HG02571 (cell line): ENCODE measurements around the gene CDH23.

Source experiments
- ATAC-seq: cut with Tn5 transposase; IDR thresholded peaks from one replicate; pipeline ENCODE4 v1.9.1; 2021; ENCODE audit warnings: mild to moderate bottlenecking, moderate library complexity; ENCODE audit not compliant: unreplicated experiment

Gene CDH23

DNA sequence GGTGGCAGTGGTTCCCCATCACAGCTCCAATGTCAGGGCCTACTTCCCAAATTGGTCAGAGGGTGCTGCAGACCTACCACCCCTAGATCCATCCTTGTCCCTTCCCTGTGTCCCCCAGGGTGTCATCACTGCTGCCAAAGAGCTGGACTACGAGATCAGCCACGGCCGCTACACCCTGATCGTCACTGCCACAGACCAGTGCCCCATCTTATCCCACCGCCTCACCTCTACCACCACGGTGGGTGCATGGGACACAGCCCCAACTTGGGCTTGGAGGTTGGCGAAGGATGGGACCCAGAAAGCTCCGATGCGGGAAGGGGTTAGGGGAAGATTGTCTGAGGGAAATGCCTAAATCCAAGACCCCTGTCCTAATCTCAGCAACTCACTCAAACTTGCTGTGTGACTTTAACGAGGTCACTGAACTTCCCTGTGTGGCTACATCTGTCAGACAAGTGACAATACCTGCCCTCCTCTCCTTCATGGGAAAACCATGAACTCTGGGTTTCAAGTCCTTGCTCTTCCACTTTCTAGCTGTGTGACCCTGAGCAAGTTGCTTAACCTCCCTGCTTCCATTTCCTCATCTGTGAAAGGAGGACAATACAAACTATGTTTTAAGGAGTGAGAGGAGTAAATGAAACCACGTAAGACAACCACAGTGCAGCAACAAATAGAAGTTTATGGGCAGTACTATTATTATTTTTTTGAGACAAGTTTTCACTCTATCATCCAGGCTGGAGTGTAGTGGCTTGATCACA is 381.5 kb downstream of the CDH23 start:
- ATAC-seq: no peak

DNA sequence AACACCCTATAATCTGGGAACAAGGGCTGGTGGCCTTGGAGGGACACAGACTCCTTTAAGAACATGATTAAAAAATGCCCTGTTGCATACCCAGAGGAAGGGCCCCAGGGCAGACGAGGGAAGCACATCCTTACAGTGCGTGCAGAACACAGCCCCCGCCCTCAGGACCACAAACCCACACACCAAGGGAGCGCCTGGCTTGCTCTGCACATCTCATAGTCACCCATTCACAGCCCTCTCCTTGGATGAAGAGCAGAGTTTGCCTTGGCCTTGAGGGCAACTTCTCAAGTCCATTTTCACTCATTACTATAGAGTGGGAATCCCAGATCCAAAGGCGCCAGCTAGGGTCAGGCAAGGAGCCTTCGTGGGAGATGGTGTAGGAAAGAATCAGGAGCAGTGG is 382.9 kb downstream of the CDH23 start:
- no peak for ATAC-seq

DNA sequence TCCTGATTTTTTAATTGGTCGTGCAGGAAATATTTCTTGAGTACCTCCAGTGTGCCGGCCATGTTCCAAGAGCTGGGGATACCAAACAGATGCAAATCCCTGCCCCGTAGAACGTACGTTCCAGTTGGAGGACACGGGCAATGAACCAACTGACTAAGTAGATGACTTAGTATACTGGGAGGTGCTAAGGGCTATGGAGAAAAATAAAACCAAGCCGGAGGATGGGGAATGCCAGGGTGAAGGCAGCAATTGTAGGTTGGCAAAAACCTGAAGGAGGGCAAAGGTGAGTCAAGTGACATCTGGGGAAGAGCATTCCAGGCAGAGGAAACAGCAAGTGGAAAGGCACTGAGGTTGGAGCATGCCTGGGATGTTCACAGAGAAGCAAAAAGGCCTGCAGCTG is 383.4 kb downstream of the CDH23 start:
- ATAC-seq: no peak

DNA sequence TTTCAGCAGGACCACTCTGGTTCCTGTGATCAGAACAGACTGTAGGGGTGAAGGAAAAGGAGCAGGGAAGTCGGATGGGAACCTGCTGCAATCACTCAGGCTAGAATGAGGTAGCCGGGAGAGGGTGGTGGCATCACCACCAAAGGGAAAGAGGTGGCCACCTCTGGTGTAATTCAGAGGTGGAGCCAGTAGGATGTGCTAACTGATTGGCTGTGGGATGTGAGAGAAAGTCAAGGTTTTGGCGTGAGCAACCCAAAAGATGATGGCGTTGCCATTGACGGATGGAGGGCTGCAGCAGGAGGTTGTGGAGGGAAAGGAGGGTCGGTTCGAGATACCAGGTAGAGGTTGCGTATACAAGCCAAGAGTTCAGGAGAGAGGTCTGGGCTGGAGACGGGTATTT is 384.0 kb downstream of the CDH23 start:
- ATAC-seq: no peak

DNA sequence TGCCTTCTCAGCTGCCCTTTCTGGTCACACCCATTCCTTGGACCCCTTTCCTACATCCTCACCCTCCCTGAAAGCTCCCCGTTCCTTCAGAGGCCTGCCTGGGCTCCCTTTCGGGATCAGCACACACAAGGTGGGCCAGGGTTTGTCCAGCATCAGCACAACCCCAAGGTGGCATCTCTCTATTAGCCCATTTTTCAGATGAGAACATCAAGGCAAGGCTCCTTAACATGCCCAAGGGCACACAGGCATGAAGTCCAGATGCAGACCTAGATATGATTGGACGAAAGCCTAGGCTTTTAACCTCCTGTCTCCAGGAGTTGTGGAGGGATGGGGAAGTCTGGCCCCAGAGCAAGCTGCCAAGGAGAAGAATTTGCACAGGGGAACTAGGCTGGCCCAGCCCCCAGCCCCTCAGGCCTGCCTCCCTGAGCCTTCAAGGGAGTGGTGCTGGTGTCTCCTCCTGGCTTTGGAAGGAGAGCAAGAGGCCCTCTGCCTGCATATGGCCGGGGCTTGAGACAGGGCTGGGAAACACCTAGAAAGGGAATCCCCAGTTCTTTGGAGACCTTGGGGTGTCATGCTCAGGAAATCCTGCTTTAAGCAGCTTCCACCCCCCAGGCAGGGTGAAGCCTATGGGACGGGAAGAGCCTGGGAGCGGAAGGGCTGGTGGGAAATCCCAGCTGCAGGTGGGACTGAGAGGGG is 385.6 kb downstream of the CDH23 start:
- no peak for ATAC-seq

DNA sequence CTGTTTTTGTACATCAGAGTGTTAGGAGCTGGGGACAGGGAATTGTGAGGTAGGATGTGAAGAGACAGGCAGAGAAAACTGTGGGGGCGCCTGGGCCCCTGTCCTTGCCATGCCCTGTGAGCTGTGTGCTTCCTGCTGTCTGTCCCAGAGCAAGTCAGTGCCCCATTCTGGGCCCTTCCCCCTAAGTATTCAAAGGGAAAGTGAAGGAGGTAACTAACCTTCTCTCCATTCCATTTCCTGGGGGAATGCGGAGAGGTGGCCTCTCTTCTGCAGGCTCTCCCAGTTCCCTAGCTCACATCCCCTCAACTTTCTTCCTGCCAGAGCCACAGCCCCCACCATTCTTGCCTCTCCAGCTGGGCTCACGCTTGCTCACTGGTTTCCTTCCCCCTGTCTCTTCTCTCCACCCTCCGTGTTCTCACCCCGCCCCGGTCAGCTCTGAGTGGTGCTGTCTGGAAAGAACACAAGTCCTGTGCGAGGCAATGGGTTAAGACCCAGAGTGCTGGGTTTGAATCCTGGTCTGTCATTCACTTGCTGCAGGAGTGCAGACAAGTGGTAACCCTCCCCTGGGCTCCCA is 386.3 kb downstream of the CDH23 start:
- no peak for ATAC-seq

DNA sequence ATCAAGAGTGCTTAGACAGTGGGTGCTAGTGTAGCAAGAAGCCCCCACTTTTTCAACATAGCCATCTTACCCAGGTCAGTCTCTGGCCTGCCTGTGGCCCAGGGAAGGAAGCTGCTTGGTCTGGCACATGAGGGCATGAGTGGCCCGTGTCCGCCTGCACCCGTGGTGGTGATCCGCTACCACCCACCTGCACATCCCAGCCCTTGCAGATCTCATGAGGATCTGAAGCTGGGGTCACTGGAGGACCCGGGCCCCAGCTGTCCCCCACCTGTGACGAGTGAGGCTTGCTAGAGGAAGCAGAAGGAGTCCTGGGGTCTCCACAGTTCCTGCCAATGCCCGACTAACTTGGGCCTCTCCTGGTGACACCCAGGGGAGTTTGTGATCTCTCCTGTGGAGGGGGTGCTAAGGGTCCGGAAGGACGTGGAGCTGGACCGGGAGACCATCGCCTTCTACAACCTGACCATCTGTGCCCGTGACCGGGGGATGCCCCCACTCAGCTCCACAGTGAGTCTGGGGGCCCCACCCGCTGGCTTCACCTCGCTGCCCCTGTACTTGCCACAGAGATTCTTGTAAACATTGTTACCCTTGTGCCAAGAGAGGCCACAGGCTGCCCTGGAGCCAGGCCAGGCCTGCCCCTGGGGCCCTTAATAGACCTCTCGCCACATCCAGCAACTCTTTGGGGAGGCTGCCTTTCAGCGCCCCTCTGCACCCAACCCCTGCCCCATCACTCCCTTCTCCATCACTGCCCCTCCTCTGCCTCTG is 387.4 kb downstream of the CDH23 start:
- no peak for ATAC-seq

DNA sequence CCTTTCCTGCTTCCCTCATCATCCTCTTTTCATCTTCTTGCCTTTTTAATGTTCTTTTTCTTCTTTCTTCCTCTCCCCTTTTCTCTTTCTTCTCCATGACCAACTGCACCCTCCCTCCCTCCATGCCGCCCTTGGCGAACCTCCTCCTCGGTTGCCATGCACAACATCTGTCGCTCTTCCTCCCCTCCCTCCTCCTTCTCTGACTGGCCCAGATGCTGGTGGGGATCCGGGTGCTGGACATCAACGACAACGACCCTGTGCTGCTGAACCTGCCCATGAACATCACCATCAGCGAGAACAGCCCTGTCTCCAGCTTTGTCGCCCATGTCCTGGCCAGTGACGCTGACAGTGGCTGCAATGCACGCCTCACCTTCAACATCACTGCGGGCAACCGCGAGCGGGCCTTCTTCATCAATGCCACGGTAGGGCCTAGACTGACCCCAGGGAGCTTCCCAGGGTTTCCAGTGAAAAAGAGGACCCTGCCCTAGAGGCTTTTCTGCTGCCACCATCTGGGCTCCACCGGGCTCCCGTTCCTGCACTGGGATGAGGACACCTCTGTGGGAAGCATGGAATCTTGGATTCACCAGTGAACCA is 388.1 kb downstream of the CDH23 start:
- ATAC-seq: no peak

DNA sequence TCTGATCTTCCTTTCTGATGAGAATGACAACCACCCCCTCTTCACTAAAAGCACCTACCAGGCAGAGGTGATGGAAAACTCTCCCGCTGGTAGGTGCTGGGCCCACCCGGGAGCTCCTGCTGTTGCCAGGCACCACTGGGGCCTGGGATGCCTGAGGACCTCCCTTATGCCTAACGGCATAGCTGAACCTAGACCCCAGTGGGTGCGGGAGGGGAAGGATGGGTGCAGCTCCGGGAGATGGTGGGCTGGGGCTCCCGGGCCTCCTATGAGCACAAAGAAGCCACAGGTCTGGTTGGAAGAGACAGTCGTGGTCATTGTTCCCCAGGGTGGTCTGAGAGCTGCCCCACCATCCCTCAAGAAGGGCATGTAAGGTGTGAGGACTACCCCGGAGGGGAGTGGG is 392.2 kb downstream of the CDH23 start:
- no peak for ATAC-seq

DNA sequence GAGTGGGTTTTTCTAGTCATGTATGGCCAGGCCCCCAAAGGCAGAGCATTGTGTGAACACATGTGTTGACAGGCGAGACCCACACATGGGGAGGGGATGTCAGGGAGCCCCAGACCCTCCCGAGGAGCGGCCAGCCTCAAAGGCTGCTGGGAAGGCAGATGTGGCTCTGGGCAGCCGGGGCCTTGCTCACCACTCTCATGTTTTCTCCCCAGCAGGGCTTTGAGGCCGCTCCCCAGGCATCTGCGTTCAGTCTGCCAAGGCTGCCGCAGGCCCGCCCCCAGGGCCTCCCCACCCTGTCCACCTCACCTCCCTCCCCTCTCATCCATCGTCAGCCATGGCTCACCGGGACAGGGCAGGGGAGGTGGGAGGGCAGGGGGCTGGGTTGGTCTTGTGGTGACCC is 393.2 kb downstream of the CDH23 start:
- no peak for ATAC-seq

DNA sequence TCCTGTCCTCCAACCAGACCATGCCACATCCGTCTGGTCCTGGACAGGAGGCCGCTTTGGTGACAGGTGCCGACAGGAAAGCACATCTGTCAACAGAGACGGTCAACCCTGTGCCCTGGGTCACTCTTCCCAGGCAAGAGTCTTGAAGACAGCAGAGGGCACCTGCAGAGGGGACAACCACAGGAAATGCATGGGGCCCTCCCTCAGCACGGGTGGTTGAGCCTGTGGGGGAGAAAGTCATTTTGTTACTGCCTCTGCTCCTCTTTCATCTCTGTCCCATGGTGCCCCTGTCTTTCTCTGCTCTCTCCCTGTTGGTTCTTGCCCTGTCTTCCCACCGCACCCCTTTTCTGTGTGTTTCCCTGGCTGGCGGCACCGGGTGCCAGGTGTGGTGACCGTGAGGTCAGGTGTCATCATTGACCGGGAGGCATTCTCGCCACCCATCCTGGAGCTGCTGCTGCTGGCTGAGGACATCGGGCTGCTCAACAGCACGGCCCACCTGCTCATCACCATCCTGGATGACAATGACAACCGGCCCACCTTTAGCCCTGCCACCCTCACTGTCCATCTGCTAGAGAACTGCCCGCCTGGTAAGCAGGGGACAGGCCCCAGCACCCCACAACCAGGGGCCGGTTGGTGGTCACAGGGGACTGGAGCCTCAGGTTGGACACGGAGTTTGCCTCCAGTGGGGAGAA is 394.2 kb downstream of the CDH23 start:
- ATAC-seq: no peak

DNA sequence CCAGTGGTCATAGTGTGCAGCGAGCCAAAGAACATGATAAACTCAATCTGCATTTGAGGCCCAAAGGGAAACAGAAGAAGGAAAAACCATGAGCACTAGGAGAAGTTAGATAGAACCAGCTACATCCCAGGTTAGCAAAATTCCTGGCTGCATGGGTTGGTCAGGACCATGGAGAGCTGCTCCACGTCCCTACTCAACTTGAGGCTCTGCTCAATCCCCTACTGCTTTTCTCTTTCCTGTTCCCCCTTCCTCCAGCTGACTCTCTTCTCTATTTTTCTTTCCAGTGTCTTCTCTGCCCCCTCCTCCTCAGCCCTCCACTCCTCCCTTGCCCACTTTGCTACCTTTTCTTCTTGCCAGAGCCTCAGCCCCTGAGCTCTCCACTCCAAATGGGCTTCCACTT is 398.5 kb downstream of the CDH23 start:
- no peak for ATAC-seq

DNA sequence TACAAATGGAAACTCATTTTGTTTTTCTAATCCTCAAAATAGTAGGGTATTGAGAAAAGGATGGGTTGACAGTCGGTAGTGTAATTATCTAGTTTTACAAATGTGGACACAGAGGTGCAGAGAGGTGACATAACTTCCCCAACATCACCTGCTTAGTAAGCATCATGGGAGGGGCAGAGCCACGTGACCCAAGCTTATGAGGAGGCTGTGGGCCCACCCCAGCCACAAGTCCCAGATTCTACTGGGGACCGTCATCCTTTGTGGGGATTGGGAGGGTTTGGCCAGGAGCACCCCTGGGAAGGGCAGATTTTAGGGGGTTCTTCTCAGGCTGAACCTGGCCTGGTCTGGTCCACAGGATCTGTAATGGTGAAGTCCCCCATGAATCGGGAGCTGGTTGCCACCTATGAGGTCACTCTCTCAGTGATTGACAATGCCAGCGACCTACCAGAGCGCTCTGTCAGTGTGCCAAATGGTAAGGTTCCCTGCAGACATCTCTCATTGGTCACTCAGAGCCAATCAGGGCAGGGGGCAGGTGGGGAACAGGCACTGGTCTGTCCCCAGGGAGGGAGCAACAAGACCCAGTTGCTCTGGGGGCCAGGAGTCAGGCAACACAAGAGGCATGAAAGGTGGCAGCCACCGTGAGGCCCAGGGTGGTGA is 400.2 kb downstream of the CDH23 start:
- no peak for ATAC-seq

DNA sequence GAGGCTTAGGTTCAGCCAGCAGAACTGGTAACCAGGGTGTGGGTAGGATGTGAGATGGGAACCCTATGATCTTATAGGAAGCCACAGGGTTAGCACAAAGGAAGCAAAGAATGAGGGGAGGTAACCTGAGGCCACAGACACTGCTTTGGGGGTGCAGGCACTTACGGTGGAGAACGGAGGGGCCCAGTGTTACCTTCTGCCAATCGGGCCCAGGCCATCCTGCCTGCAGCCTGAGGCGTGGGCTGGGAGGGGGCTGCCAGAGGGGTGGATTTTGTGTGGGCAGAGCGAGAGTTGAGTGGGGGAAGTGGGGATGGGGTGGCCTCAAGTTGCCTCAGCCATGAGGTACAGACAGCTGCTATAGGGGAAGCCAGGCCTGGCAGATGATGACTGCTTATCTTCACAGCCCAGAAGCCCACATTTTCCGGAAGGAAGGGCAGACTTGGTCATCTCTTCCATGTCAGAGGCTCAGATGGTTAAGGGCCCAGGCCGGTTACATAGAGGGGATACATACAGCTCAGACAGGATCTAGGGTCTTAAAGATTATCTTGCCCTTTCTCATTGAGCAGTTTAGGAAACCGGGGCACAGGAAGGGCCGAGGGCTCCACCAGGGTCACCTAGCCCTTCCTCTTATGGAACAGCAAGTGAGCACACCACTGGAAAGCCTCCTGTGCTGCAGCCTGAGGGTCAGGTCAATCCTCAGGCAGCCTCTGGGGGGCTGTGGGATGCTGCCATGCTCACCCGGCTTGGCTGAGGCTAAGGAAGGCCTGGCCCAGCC is 401.0 kb downstream of the CDH23 start:
- ATAC-seq: no peak

DNA sequence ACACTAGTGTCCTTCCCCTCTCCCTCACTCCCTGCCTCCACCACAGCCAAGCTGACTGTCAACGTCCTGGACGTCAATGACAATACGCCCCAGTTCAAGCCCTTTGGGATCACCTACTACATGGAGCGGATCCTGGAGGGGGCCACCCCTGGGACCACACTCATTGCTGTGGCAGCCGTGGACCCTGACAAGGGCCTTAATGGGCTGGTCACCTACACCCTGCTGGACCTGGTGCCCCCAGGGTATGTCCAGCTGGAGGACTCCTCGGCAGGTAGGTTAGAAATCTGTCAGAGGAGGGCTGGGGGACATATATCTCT is 401.5 kb downstream of the CDH23 start:
- ATAC-seq: no peak

DNA sequence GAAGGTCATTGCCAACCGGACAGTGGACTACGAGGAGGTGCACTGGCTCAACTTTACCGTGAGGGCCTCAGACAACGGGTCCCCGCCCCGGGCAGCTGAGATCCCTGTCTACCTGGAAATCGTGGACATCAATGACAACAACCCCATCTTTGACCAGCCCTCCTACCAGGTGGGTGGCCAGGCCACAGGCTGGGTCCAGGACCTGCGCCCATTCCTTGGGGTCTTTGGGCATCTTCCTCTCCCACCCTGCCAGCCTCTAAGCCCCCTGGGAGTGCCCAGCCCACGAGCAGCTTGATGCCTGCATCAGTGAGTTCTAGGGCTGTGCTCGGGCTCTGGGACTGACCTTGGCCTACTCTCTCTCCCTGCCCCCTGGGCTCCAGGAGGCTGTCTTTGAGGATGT is 402.4 kb downstream of the CDH23 start:
- ATAC-seq: no peak

DNA sequence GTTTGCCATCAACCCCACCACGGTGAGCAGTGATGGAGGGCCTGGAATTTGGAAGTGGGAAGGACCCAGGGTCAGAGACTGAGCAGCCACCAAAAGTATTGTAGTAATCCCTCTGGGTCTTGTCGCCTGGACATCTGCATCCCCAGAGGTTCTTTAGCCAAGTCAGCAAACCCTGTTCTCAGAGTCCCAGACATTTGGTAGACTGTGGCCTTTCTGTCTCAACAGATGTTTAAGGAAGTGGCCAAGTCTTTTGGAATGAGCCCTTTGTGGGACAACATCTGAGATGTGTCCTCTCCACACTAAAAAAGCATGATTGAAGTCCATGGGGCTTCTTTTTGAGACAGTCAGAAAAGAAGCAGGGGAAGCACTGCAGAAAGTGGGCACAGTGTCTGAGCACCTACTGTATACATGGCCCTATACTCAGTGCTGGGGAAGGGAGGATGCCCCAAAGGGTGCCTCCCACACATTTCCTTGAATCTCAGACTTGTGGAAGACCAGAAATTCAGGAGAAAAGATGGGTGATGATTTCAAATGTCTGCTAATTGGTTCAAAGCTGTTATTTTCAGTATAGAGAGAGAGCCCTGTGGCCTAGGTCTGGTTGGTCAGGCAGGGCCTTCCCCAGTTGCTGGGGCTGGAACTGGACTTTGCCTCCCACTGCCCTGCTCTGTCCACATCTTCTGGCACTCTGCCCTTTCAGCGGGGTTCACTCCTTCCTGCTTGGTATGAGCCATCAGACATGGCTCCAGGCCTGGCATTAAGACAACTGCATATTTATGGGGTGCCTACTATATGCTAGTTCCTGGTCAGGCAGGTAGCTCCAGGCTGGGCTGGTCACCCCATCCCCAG is 403.1 kb downstream of the CDH23 start:
- ATAC-seq: no peak

DNA sequence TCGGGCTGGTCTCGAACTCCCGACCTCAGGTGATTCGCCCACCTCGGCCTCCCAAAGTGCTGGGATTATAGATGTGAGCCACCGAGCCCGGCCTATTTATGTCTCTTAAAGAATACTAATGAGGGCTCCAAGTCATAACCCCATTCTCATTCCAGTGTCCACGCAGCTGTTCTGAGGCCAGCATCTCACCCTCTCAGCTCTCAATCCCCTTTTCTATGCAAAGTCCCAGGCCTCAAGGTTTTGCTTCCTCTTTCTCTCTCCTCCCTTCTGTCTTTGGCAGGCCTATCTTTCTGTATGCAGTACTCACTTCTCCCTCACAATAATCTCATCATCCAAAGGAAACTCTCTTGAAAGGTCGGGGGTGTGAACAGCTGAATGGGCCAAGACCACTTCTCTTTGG is 404.6 kb downstream of the CDH23 start:
- peak; percentile 91 for ATAC-seq

DNA sequence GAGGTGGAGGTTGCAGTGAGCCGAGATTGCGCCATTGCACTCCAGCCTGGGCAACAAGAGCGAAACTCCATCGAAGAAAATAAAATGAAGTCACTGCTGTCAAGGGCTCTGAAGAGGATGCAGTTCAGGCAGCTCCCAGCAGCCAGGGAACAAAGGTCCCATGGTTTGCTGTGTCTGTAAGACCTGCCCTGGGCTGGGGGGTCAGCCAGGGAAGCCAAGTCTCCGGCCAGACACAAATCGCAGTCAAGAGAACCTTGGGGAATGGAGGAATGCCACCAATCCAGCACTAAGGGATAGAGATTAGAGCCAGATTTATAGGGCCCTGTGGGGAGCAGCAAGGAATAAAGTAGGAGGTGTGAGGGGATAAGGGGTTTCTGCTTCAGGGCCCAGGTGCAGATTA is 405.5 kb downstream of the CDH23 start:
- ATAC-seq: no peak
